ENCODE measurements around the gene HDAC5.
A peak's percentile ranks its signal among the peaks of the same experiment; 100 is the strongest.

The HDAC5 gene

DNA sequence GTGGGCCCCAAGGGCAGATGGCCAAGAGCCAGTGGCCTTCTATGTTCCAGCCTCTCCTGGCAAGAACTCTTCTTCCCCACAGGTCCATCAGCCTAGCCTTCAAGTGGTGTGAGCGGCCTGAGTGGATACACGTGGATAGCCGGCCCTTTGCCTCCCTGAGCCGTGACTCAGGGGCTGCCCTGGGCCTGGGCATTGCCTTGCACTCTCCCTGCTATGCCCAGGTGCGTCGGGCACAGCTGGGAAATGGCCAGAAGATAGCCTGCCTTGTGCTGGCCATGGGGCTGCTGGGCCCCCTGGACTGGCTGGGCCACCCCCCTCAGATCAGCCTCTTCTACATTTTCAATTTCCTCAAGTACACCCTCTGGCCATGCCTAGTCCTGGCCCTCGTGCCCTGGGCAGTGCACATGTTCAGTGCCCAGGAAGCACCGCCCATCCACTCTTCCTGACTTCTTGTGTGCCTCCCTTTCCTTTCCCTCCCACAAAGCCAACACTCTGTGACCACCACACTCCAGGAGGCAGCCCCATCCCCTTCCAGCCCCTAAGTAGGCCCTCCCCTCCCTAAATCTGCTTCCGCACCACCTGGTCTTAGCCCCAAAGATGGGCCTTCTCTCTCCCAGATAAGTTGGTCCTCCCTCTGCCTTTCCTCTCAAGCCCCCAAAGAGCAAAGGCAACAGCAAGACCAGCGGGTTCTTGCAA lies 47.7 kb downstream of the HDAC5 start:
- TF ChIP-seq GATA2 (IDR thresholded peaks at IDR 0.05; ENCODE audit: low read depth, low read length) = no peak

- no peak for TF ChIP-seq GATA3 (IDR thresholded peaks at IDR 0.05; ENCODE audit: low read depth, low read length)
- TF ChIP-seq GATA2 (IDR thresholded peaks at IDR 0.05; ENCODE audit: low read depth, low read length) = no peak
Observed at GRCh38 chr17:44074911-44075285, 48.5 kb downstream of the HDAC5 start.

- TF ChIP-seq GATA2 (IDR thresholded peaks at IDR 0.05; ENCODE audit: low read depth, low read length) = no peak
- TF ChIP-seq GATA3 (IDR thresholded peaks at IDR 0.05; ENCODE audit: low read depth, low read length) = no peak
Observed at GRCh38 chr17:44074231-44074910, 49.1 kb downstream of the HDAC5 start.

GRCh38 chr17:44071772-44072171 lies 51.7 kb downstream of the HDAC5 start:
- TF ChIP-seq GATA2 (IDR thresholded peaks at IDR 0.05; ENCODE audit: low read depth, low read length) (no peak), GATA3 (IDR thresholded peaks at IDR 0.05; ENCODE audit: low read depth, low read length) (no peak)

DNA sequence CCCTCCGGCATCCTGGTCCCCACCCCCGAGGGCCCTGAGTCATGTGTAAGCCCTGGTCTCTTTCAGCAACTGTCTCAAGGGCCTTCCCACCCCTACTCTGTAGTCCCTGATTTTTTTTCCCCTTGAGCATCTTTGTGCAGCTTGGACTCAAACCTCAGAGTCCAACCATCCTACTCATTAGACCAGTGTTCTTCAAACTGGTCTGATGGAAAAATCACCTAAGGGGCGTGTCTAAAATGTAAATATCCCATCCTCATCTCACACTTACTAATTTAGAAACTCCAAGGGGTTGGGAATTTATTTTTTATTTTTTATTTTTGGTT lies 52.3 kb downstream of the HDAC5 start:
- TF ChIP-seq GATA2 (IDR thresholded peaks at IDR 0.05; ENCODE audit: low read depth, low read length) (no peak), GATA3 (IDR thresholded peaks at IDR 0.05; ENCODE audit: low read depth, low read length) (no peak)

- no peak for TF ChIP-seq GATA2 (IDR thresholded peaks at IDR 0.05; ENCODE audit: low read depth, low read length)
- TF ChIP-seq GATA3 (IDR thresholded peaks at IDR 0.05; ENCODE audit: low read depth, low read length) = no peak
Observed at GRCh38 chr17:44070455-44071197, 52.8 kb downstream of the HDAC5 start, which contains the start of gene G6PC3. TSS of gene G6PC3 (plus strand) at chr17:44070735. CDS start at chr17:44070966, 231 bp downstream.

DNA sequence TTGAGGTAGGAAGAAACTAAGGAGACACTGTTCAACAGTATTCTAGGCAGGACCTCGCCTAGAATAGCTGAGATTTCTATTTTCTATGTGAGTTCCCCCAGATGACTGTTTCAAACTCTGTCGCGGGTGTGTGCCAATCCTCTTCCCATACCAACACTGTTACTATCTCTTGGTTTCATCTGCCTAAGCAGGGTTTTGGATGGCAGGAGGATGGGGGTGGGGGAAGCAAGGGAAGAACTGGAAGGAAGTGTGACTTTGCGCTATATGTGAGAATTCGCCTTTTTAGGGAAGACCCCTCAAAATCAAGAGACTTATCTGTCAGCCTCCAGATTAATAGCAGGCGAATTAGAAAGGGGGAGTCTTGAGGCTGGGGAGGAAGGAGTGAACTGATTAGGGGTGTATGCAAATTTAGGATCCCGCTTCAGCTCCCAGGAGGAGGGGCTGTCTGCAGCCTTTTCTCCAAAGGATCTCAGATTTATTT lies 53.4 kb downstream of the HDAC5 start:
- peak; percentile 71 for TF ChIP-seq GATA2 (IDR thresholded peaks at IDR 0.05; ENCODE audit: low read depth, low read length)
- TF ChIP-seq GATA3 (IDR thresholded peaks at IDR 0.05; ENCODE audit: low read depth, low read length) = no peak

DNA sequence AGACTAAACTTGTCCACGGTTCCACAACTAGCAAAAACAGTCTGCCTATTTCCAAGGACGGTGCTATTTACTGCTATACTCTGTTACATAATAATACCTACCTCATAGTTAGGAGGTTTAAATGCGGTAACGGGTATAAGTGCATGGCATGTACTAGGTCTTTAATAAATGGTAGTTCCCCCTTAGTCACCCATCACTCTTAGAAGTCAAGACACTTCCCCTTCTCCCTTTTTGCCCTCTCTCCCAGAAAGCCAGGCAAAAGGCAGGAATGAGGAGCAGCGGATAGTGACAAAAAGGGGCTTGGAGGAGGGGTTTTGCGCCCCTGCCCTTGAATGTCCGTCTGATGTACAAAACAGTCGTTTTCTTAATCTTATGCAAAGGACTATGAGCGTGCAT lies 55.9 kb downstream of the HDAC5 start:
- TF ChIP-seq GATA2 (IDR thresholded peaks at IDR 0.05; ENCODE audit: low read depth, low read length) = no peak
- TF ChIP-seq GATA3 (IDR thresholded peaks at IDR 0.05; ENCODE audit: low read depth, low read length) = no peak

DNA sequence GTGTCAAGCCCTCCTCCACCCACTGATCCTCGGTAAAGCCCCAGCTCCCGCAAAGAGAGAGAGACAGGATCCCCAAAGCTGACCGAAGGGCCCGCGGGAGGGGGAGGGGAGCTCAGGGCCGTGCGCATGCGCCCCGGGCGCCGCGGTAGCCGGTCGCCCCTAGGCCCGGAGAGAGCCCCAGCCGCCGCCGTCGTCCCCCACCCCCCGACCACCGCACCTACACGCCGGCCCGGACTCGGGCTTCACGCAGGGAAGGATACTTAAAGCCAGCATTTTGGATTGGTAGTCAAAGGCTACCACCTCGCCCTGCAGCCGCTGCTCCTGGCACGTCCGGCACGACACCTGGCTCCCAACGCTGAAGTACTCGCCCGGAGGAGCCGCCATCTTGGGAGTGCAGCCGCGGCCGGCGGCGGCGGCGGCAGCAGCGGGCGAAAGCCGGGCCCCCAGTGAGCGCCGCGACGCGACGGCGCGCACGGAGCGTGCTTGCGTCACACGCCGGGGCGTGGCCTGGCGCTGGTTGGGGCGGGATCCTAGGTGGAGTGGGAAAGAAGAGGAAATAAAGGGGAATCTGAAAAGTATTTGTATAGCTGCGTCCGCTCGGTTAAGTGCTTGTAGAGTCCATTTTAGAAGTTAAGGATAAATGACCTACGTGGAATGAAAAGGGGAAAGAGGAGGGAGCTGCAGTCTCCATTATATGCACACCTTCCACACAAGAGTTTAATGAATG lies 57.1 kb downstream of the HDAC5 start, which contains the start of gene LSM12:
Gene LSM12 (minus strand): TSS at position 468 of the 727 bp plus-strand sequence. CDS start 84 bp downstream, at position 384.
- TF ChIP-seq GATA2 (IDR thresholded peaks at IDR 0.05; ENCODE audit: low read depth, low read length) = no peak
- no peak for TF ChIP-seq GATA3 (IDR thresholded peaks at IDR 0.05; ENCODE audit: low read depth, low read length)

DNA sequence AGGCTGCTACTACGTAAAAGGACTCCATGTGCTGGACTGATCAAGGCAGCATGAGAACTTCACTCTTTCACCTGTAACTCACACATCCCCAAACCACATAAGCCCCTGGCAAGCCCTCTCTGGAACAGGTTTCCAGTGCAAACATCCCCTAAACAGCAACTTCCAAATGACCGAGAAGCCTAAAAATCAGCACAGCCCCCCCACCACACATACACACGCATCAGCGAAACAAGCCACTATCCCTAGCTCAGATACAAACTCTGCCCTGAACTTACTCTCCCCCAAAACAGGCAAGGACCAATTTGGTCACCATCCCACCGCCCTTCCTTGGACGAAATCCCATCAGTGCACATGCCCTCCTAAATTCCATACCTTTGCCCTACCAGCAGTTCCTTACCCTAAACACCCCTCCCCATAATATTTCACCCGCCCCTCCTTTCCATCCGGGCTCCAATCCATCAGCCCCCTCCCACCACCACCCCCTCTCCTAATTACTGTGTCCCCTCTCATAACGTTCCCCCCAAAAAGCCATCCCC lies 57.7 kb downstream of the HDAC5 start:
- TF ChIP-seq GATA2 (IDR thresholded peaks at IDR 0.05; ENCODE audit: low read depth, low read length) (no peak), GATA3 (IDR thresholded peaks at IDR 0.05; ENCODE audit: low read depth, low read length) (no peak)

- TF ChIP-seq GATA3 (IDR thresholded peaks at IDR 0.05; ENCODE audit: low read depth, low read length) = no peak
- no peak for TF ChIP-seq GATA2 (IDR thresholded peaks at IDR 0.05; ENCODE audit: low read depth, low read length)
Observed at GRCh38 chr17:44063704-44064639, 59.5 kb downstream of the HDAC5 start.

- no peak for TF ChIP-seq GATA3 (IDR thresholded peaks at IDR 0.05; ENCODE audit: low read depth, low read length)
- TF ChIP-seq GATA2 (IDR thresholded peaks at IDR 0.05; ENCODE audit: low read depth, low read length) = no peak
Observed at GRCh38 chr17:44062871-44063270, 60.6 kb downstream of the HDAC5 start.

- TF ChIP-seq GATA3 (IDR thresholded peaks at IDR 0.05; ENCODE audit: low read depth, low read length) (no peak), GATA2 (IDR thresholded peaks at IDR 0.05; ENCODE audit: low read depth, low read length) (no peak)
Observed at GRCh38 chr17:44061446-44061845, 62.0 kb downstream of the HDAC5 start.

Data from SH-SY5Y (cell line).